ENCODE data around the gene WIPF1.

WIPF1 gene

GRCh38 chr2:174590928-174591648, 6.5 kb downstream of the WIPF1 start:
- peak; percentile 55 for DNase-seq (ENCODE audit: low read depth)
- no peak for TF ChIP-seq CTCF (conservative IDR thresholded peaks at IDR 0.05; ENCODE audit: low read length)
- H3K4me3 ChIP-seq (ENCODE audit: low read length) = no peak overlapping the region

DNA sequence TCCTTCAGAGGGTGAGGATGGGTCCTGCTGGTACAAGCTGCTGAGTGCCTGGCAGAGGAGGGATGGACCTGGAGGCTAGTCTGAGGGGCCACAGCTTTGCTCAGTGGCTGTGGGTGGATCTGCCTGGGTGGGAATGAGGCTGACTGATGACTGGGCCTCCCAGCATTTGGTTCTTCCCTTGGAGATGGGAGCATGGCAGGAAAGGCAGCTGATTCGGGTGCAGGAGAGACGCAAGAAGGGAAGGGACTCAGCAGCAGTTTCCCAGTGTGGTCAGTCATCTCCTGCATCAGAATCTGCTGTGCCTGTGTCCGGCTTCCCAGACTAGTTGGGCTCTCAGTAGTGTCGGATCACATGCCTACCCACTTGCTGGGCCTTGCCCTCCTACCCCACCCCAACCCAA, 7.3 kb downstream of the WIPF1 start:
- no peak for TF ChIP-seq CTCF (conservative IDR thresholded peaks at IDR 0.05; ENCODE audit: low read length)
- DNase-seq (ENCODE audit: low read depth) = no peak
- H3K4me3 ChIP-seq (ENCODE audit: low read length) = no peak overlapping the region

- no peak overlapping the region for H3K4me3 ChIP-seq (ENCODE audit: low read length)
- no peak for DNase-seq (ENCODE audit: low read depth)
- no peak for TF ChIP-seq CTCF (conservative IDR thresholded peaks at IDR 0.05; ENCODE audit: low read length)
Observed at GRCh38 chr2:174589334-174589733, 8.3 kb downstream of the WIPF1 start.

- no peak overlapping the region for H3K4me3 ChIP-seq (ENCODE audit: low read length)
- peak; percentile 28 for DNase-seq (ENCODE audit: low read depth)
- TF ChIP-seq CTCF (conservative IDR thresholded peaks at IDR 0.05; ENCODE audit: low read length) = no peak
Observed at GRCh38 chr2:174588463-174588862, 9.1 kb downstream of the WIPF1 start.

DNA sequence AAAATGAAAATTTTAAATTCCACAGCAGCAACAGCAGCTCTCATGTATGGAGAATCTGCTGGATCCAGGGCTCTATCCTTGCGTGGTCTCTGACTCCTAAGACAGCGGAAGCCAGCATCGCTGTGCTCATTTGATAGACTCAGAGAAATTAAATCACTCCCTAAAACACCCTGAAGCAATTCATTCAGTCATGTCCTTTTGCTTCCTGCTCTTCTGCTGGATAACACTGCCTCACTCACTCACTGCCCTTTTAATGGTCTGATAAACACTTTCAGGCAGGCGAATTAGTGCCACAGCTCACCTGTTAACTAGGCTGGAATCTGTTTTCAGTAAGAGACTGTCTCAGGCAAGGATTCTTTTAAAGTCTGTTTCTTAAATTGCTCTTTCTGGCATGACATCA, 10.0 kb downstream of the WIPF1 start:
- no peak overlapping the region for H3K4me3 ChIP-seq (ENCODE audit: low read length)
- TF ChIP-seq CTCF (conservative IDR thresholded peaks at IDR 0.05; ENCODE audit: low read length) = no peak
- DNase-seq (ENCODE audit: low read depth) = peak; percentile 41

GRCh38 chr2:174586418-174587295, 10.9 kb downstream of the WIPF1 start:
- peak; percentile 83 for DNase-seq (ENCODE audit: low read depth)
- no peak overlapping the region for H3K4me3 ChIP-seq (ENCODE audit: low read length)
- no peak for TF ChIP-seq CTCF (conservative IDR thresholded peaks at IDR 0.05; ENCODE audit: low read length)

Measured in AG10803 (cell line).